ENCODE measurements around the gene KCTD19. TPM values are rescaled to one million over a fixed set of nuclear protein-coding genes. Genes with fewer than 3 reads are reported as not detected.

KCTD19 gene
- total and polyA plus RNA-seq, 8 donors: 0.09 to 0.70 (median 0.49) TPM; not detected in 2

GRCh38 chr16:67310561-67310960 is 16.0 kb downstream of the KCTD19 start:
- WGBS, 2 donors: 90 to 93% methylated on average over 3 of the region's 3 CpGs
- Histone ChIP-seq H3K27ac (no peak overlapping the region), H3K4me1 (no peaks in the 10 kb centered on the region), H3K4me3 (no peak overlapping the region), H3K9me3 (no peaks in the 10 kb centered on the region), H3K36me3 (no peaks in the 10 kb centered on the region), H3K27me3 (no peaks in the 10 kb centered on the region)
- FAIRE-seq (no peak), DNase-seq (no peak), ATAC-seq (no peak)
- no peak for TF ChIP-seq CTCF (IDR thresholded peaks at IDR 0.05)
- intact Hi-C loops (cut with DNase I): no loop called here

- Histone ChIP-seq H3K4me1 (no peaks in the 10 kb centered on the region), H3K27ac (no peak overlapping the region), H3K9me3 (no peaks in the 10 kb centered on the region), H3K27me3 (no peaks in the 10 kb centered on the region), H3K36me3 (no peaks in the 10 kb centered on the region), H3K4me3 (no peak overlapping the region)
- no peak for FAIRE-seq
- ATAC-seq: no peak
- 82 to 92% methylated on average over 13 of the region's 13 CpGs for WGBS, 2 donors
- no peak for DNase-seq
- no peak for TF ChIP-seq CTCF (IDR thresholded peaks at IDR 0.05)
- intact Hi-C loops (cut with DNase I): no loop called here
These were observed 21.1 kb downstream of the KCTD19 start for GRCh38 chr16:67305216-67306071.

GRCh38 chr16:67304020-67304419 is 22.5 kb downstream of the KCTD19 start:
- no peak for TF ChIP-seq CTCF (IDR thresholded peaks at IDR 0.05)
- ATAC-seq (no peak), FAIRE-seq (no peak), DNase-seq (no peak)
- H3K27ac ChIP-seq: no peak overlapping the region
- H3K27me3 ChIP-seq: no peaks in the 10 kb centered on the region
- H3K9me3 ChIP-seq: no peaks in the 10 kb centered on the region
- 78 to 84% methylated on average over 1 of the region's 1 CpG for WGBS, 2 donors
- no peak overlapping the region for H3K4me3 ChIP-seq
- H3K4me1 ChIP-seq: no peaks in the 10 kb centered on the region
- H3K36me3 ChIP-seq: no peaks in the 10 kb centered on the region
- intact Hi-C loops (cut with DNase I): no loop called here

- Histone ChIP-seq H3K4me1 (no peaks in the 10 kb centered on the region), H3K4me3 (no peak overlapping the region), H3K27ac (no peak overlapping the region), H3K36me3 (no peaks in the 10 kb centered on the region), H3K27me3 (no peaks in the 10 kb centered on the region), H3K9me3 (no peaks in the 10 kb centered on the region)
- TF ChIP-seq CTCF (IDR thresholded peaks at IDR 0.05): no peak
- ATAC-seq: no peak
- WGBS, 2 donors: 86% methylated on average over 8 of the region's 8 CpGs
- no peak for DNase-seq
- intact Hi-C loops (cut with DNase I): no loop called here
- no peak for FAIRE-seq
These were observed 23.6 kb downstream of the KCTD19 start for GRCh38 chr16:67302970-67303369.

GRCh38 chr16:67302076-67302475 is 24.5 kb downstream of the KCTD19 start:
- Histone ChIP-seq H3K4me1 (no peaks in the 10 kb centered on the region), H3K27me3 (no peaks in the 10 kb centered on the region), H3K9me3 (no peaks in the 10 kb centered on the region), H3K36me3 (no peaks in the 10 kb centered on the region), H3K27ac (no peak overlapping the region), H3K4me3 (no peak overlapping the region)
- no peak for TF ChIP-seq CTCF (IDR thresholded peaks at IDR 0.05)
- FAIRE-seq (no peak), DNase-seq (no peak), ATAC-seq (no peak)
- intact Hi-C loops (cut with DNase I): no loop called here
- 80 to 87% methylated on average over 7 of the region's 7 CpGs for WGBS, 2 donors

Measured in pancreas (tissue), 10 donors.